ENCODE results near the gene KRT2.

DNA sequence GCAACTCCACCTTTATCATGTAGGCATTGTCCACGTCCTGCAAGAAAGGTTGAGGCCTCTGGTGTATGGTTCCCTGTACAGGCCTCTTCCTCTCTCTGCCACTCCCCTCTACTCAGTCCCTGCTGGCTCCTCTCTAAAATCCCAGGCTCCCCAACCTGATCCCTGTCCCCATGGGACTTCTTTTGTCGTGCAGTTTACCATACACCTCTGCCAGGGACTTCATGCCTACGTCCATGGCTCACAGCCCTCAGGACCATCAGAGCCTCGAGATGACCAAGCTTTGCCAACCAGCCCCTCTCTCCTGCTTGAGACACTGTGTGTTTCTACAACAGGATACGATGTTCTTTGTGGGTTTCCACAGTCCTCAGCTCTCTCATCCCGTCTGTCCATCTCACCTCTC, 2.9 kb downstream of the KRT2 start:
- no peak for TF ChIP-seq TCF7 (IDR thresholded peaks at IDR 0.05; ENCODE audit: borderline replicate concordance)
- TF ChIP-seq, protein P1, sequence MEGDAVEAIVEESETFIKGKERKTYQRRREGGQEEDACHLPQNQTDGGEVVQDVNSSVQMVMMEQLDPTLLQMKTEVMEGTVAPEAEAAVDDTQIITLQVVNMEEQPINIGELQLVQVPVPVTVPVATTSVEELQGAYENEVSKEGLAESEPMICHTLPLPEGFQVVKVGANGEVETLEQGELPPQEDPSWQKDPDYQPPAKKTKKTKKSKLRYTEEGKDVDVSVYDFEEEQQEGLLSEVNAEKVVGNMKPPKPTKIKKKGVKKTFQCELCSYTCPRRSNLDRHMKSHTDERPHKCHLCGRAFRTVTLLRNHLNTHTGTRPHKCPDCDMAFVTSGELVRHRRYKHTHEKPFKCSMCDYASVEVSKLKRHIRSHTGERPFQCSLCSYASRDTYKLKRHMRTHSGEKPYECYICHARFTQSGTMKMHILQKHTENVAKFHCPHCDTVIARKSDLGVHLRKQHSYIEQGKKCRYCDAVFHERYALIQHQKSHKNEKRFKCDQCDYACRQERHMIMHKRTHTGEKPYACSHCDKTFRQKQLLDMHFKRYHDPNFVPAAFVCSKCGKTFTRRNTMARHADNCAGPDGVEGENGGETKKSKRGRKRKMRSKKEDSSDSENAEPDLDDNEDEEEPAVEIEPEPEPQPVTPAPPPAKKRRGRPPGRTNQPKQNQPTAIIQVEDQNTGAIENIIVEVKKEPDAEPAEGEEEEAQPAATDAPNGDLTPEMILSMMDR (IDR thresholded peaks at IDR 0.05 in 2 of 3, conservative IDR thresholded peaks at IDR 0.05 in 1 of 3; ENCODE audit: control insufficient read depth in 2 of 3, extremely low read depth in 1 of 3, insufficient read depth in 1 of 3, low read depth in 3 of 3, low read length in 3 of 3) = no peak

Measured in GM12878 (cell line).